ENCODE measurements around the gene FOXI1. TPM values are rescaled to one million over a fixed set of nuclear protein-coding genes. Genes with fewer than 3 reads are reported as not detected.

The FOXI1 gene
- total RNA-seq, 1 donor: not detected

- no peak overlapping the region for H3K4me3 ChIP-seq (ENCODE audit: low read depth, low read length)
- no peak for DNase-seq (ENCODE audit: low read depth)
- no peak for TF ChIP-seq CTCF (IDR thresholded peaks at IDR 0.05; ENCODE audit: insufficient read depth, low read length)
These were observed 5.5 kb downstream of the FOXI1 start for GRCh38 chr5:170111088-170111785.

GRCh38 chr5:170112876-170113521 lies 7.3 kb downstream of the FOXI1 start:
- H3K4me3 ChIP-seq (ENCODE audit: low read depth, low read length): no peak overlapping the region
- DNase-seq (ENCODE audit: low read depth): no peak
- no peak for TF ChIP-seq CTCF (IDR thresholded peaks at IDR 0.05; ENCODE audit: insufficient read depth, low read length)

GRCh38 chr5:170113522-170113900 lies 7.8 kb downstream of the FOXI1 start:
- H3K4me3 ChIP-seq (ENCODE audit: low read depth, low read length): no peak overlapping the region
- no peak for DNase-seq (ENCODE audit: low read depth)
- no peak for TF ChIP-seq CTCF (IDR thresholded peaks at IDR 0.05; ENCODE audit: insufficient read depth, low read length)

- TF ChIP-seq CTCF (IDR thresholded peaks at IDR 0.05; ENCODE audit: insufficient read depth, low read length): no peak
- DNase-seq (ENCODE audit: low read depth): no peak
- no peak overlapping the region for H3K4me3 ChIP-seq (ENCODE audit: low read depth, low read length)
These were observed 8.6 kb downstream of the FOXI1 start for GRCh38 chr5:170114271-170114670.

GRCh38 chr5:170115925-170116324 lies 10.2 kb downstream of the FOXI1 start:
- no peak for TF ChIP-seq CTCF (IDR thresholded peaks at IDR 0.05; ENCODE audit: insufficient read depth, low read length)
- no peak overlapping the region for H3K4me3 ChIP-seq (ENCODE audit: low read depth, low read length)
- DNase-seq (ENCODE audit: low read depth): no peak

- H3K4me3 ChIP-seq (ENCODE audit: low read depth, low read length): no peak overlapping the region
- DNase-seq (ENCODE audit: low read depth): no peak
- TF ChIP-seq CTCF (IDR thresholded peaks at IDR 0.05; ENCODE audit: insufficient read depth, low read length): no peak
These were observed 12.0 kb downstream of the FOXI1 start for GRCh38 chr5:170117736-170118135.

Measured in fibroblast of the aortic adventitia (primary cell).